H9 (cell line): ENCODE measurements around the gene CFAP77. TPM values are rescaled to one million over a fixed set of nuclear protein-coding genes. Genes with fewer than 3 reads are reported as not detected.

Source experiments
- DNase-seq: peaks from one replicate; pipeline ENCODE4 v3.0.0-alpha.2; 2017
- H2AFZ ChIP-seq: one replicate; pipeline ENCODE4 v1.6.1; 2013; ENCODE audit warnings: mild to moderate bottlenecking, low read length, control low read depth, moderate library complexity
- H2AK5ac ChIP-seq: 2 replicates; pipeline ENCODE4 v1.6.1; 2013; ENCODE audit warnings: low read length, control low read depth, mixed read lengths; ENCODE audit not compliant: insufficient read length
- H2BK120ac ChIP-seq: one replicate; pipeline ENCODE4 v1.6.1; 2013; ENCODE audit warnings: low read depth, mild to moderate bottlenecking, low read length, control low read depth, inconsistent platforms; ENCODE audit not compliant: poor library complexity, severe bottlenecking
- H2BK12ac ChIP-seq: 2 replicates; pipeline ENCODE4 v1.6.1; 2013; ENCODE audit warnings: low read length, control low read depth, mixed read lengths, low read depth; ENCODE audit not compliant: insufficient read length
- H2BK15ac ChIP-seq: 2 replicates; pipeline ENCODE4 v1.6.1; 2013; ENCODE audit warnings: low read depth, low read length, control low read depth
- H2BK20ac ChIP-seq: one replicate; pipeline ENCODE4 v1.6.1; 2013; ENCODE audit warnings: low read depth, mild to moderate bottlenecking, low read length, control low read depth, inconsistent platforms; ENCODE audit not compliant: poor library complexity, severe bottlenecking
- H2BK5ac ChIP-seq: 2 replicates; pipeline ENCODE4 v1.6.1; 2013; ENCODE audit warnings: low read length, control low read depth, mixed read lengths; ENCODE audit not compliant: insufficient read length
- H3K14ac ChIP-seq: 2 replicates; pipeline ENCODE4 v1.6.1; 2013; ENCODE audit warnings: low read length, control low read depth; ENCODE audit not compliant: insufficient read depth
- H3K18ac ChIP-seq: 2 replicates; pipeline ENCODE4 v1.6.1; 2013; ENCODE audit warnings: low read depth, mild to moderate bottlenecking, mixed read lengths, low read length, control low read depth; ENCODE audit not compliant: insufficient read length
- H3K23ac ChIP-seq: 2 replicates; pipeline ENCODE4 v1.6.1; 2013; ENCODE audit warnings: low read length, control low read depth, mixed read lengths, low read depth; ENCODE audit not compliant: insufficient read length
- H3K23me2 ChIP-seq: 2 replicates; pipeline ENCODE4 v1.6.1; 2013; ENCODE audit warnings: low read depth, mild to moderate bottlenecking, mixed read lengths, low read length, control low read depth; ENCODE audit not compliant: insufficient read length, poor library complexity, severe bottlenecking
- H3K27ac ChIP-seq: 2 replicates; pipeline ENCODE4 v1.5.1; 2013; ENCODE audit warnings: low read length, control low read depth, mixed read lengths, low read depth; ENCODE audit not compliant: insufficient read length
- H3K27me3 ChIP-seq: 2 replicates; pipeline ENCODE4 v1.6.1; 2013; ENCODE audit warnings: low read length, control low read depth, inconsistent platforms; ENCODE audit not compliant: insufficient read depth
- H3K4ac ChIP-seq: 2 replicates; pipeline ENCODE4 v1.6.1; 2013; ENCODE audit warnings: low read depth, mild to moderate bottlenecking, control low read depth, inconsistent platforms, low read length, moderate library complexity
- H3K4me1 ChIP-seq: 2 replicates; pipeline ENCODE4 v1.6.1; 2013; ENCODE audit warnings: low read length, control low read depth, inconsistent platforms; ENCODE audit not compliant: insufficient read depth
- H3K4me2 ChIP-seq: 2 replicates; pipeline ENCODE4 v1.6.1; 2013; ENCODE audit warnings: low read length, control low read depth, mixed read lengths; ENCODE audit not compliant: insufficient read length, insufficient read depth
- H3K56ac ChIP-seq: 2 replicates; pipeline ENCODE4 v1.6.1; 2013; ENCODE audit warnings: low read depth, mild to moderate bottlenecking, mixed read lengths, low read length, control low read depth; ENCODE audit not compliant: insufficient read length
- H3K79me1 ChIP-seq: 2 replicates; pipeline ENCODE4 v1.6.1; 2013; ENCODE audit warnings: low read depth, mild to moderate bottlenecking, moderate library complexity, low read length, control low read depth, inconsistent platforms; ENCODE audit not compliant: insufficient read depth, poor library complexity, severe bottlenecking
- H3K79me2 ChIP-seq: 2 replicates; pipeline ENCODE4 v1.6.1; 2013; ENCODE audit warnings: low read length, control low read depth, inconsistent platforms; ENCODE audit not compliant: insufficient read depth
- H3K9ac ChIP-seq: 2 replicates; pipeline ENCODE4 v1.6.1; 2013; ENCODE audit warnings: low read length, control low read depth, mixed read lengths; ENCODE audit not compliant: insufficient read length; ENCODE audit errors: extremely low read depth
- H3K9me3 ChIP-seq: one replicate; pipeline ENCODE4 v1.6.1; 2013; ENCODE audit warnings: low read depth, low read length, inconsistent platforms; ENCODE audit not compliant: control insufficient read depth
- H3T11ph ChIP-seq: one replicate; pipeline ENCODE4 v1.6.1; 2013; ENCODE audit warnings: mild to moderate bottlenecking, low read length, control low read depth, inconsistent platforms
- H4K20me1 ChIP-seq: one replicate; pipeline ENCODE4 v1.6.1; 2013; ENCODE audit not compliant: control insufficient read depth, insufficient read length, insufficient read depth
- H4K5ac ChIP-seq: 2 replicates; pipeline ENCODE4 v1.6.1; 2013; ENCODE audit warnings: low read depth, mild to moderate bottlenecking, mixed read lengths, low read length, control low read depth; ENCODE audit not compliant: insufficient read length
- H4K8ac ChIP-seq: replicated peaks from 2 replicates; pipeline ENCODE4 v1.6.1; 2013; ENCODE audit warnings: low read length, control low read depth, mixed read lengths, low read depth; ENCODE audit not compliant: insufficient read length
- H4K91ac ChIP-seq: 2 replicates; pipeline ENCODE4 v1.6.1; 2013; ENCODE audit warnings: low read depth, mild to moderate bottlenecking, moderate library complexity, mixed read lengths, low read length, control low read depth; ENCODE audit not compliant: insufficient read length
- H3K27ac Mint-ChIP-seq, 3 experiments: 2 replicates in 2 of 3; 3 replicates in 1 of 3; pipeline ENCODE4 v1.8.0; 2020 to 2021; ENCODE audit warnings: mixed read lengths in 3 of 3, mild to moderate bottlenecking in 1 of 3, moderate library complexity in 1 of 3
- H3K27me3 Mint-ChIP-seq: 2 replicates; pipeline ENCODE4 v1.8.0; 2021; ENCODE audit warnings: low read depth, mild to moderate bottlenecking, moderate library complexity, mixed read lengths
- H3K36me3 Mint-ChIP-seq, 3 experiments: 2 replicates in 2 of 3; 3 replicates in 1 of 3; pipeline ENCODE4 v1.8.0; 2020 to 2021; ENCODE audit warnings: low read depth in 3 of 3, mixed read lengths in 3 of 3; ENCODE audit not compliant: insufficient read depth in 1 of 3
- H3K4me1 Mint-ChIP-seq, 2 experiments: 2 replicates each; pipeline ENCODE4 v1.8.0; 2020; ENCODE audit warnings: mixed read lengths in 2 of 2
- H3K4me3 Mint-ChIP-seq, 2 experiments: 2 replicates in 1 of 2; 3 replicates in 1 of 2; pipeline ENCODE4 v1.8.0; 2020 to 2021; ENCODE audit warnings: mild to moderate bottlenecking in 2 of 2, mixed read lengths in 2 of 2, moderate library complexity in 1 of 2
- H3K9me3 Mint-ChIP-seq, 2 experiments: 2 replicates in 1 of 2; 3 replicates in 1 of 2; pipeline ENCODE4 v1.8.0; 2020; ENCODE audit warnings: mild to moderate bottlenecking in 2 of 2, mixed read lengths in 2 of 2, moderate library complexity in 1 of 2
- WGBS: extraction: QIAGEN DNeasy Blood & Tissue Kit; methylation state at CpG from one replicate; pipeline ENCODE4 v1.1.7; 2013; ENCODE audit warnings: missing lambda C conversion rate, low lambda C conversion rate, mixed read lengths; ENCODE audit not compliant: insufficient read length; ENCODE audit errors: extremely low coverage; 5-methylcytosine and 5-hydroxymethylcytosine counted together
- total RNA-seq: library from RNA; stranded (reverse); gene quantifications from 2 replicates; pipeline ENCODE4 v1.2.1, GENCODE V29; 2021
- TF ChIP-seq, protein P1 (sequence below): fragments of 200-600 bp; sonication (generic); conservative IDR thresholded peaks from 3 replicates; pipeline ENCODE4 v1.8.0; 2021; ENCODE audit warnings: antibody characterized with exemption, mild to moderate bottlenecking

CFAP77 gene
- total RNA-seq, 1 experiment from 2014 or later: 0.72 TPM

DNA sequence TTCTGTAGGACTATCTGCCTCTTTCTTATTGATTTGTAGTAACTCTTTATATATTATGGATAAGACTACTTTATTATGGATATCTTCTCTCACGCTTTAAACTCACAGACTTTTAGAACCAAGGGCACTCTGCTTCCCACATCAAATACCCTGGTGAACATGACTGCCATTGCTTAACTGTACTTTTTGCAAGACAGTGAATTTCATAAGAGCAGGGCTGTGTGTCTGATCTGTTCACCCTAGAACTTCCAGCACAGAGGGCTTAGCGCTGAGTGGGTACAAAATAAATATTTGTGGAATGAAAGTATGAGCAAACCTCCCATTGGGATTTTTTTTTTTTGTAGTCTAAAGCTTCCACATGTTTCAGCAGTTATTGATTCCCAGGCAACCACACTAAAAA lies 84.8 kb downstream of the CFAP77 start:
- Histone ChIP-seq H3K4me1 (no peaks in the 10 kb centered on the region), H3K4ac (no peak overlapping the region), H3K56ac (no peak overlapping the region), H3K27me3 (no peaks in the 10 kb centered on the region), H2BK120ac (no peak overlapping the region), H4K91ac (no peak overlapping the region), H4K5ac (no peak overlapping the region), H3K27ac (no peak overlapping the region), H3K18ac (no peak overlapping the region), H3K9ac (no peak overlapping the region), H3T11ph (no peak overlapping the region), H3K79me1 (no peaks in the 10 kb centered on the region), H2AK5ac (no peak overlapping the region), H3K23me2 (no peaks in the 10 kb centered on the region), H2BK15ac (no peak overlapping the region), H3K23ac (no peak overlapping the region), H2AFZ (no peak overlapping the region), H4K20me1 (no peaks in the 10 kb centered on the region), H3K9me3 (no peaks in the 10 kb centered on the region), H3K14ac (no peak overlapping the region), H2BK20ac (no peak overlapping the region), H3K79me2 (no peaks in the 10 kb centered on the region), H2BK5ac (no peak overlapping the region), H3K4me2 (no peak overlapping the region), H4K8ac (no peak overlapping the region), H2BK12ac (no peak overlapping the region)
- Mint-ChIP-seq H3K4me1 (peaks cover 0 to 12% of the 10 kb centered on the region in 2 experiments; a peak in 2 of 4 replicates), H3K9me3 (peaks cover 24 to 31% of the 10 kb centered on the region in 2 experiments), H3K36me3 (peaks cover 7 to 17% (median 8%) of the 10 kb centered on the region in 3 experiments; a peak in 6 of 7 replicates), H3K4me3 (no peak overlapping the region), H3K27ac (no peak overlapping the region), H3K27me3 (peaks cover 10% of the 10 kb centered on the region)
- TF ChIP-seq, protein P1, sequence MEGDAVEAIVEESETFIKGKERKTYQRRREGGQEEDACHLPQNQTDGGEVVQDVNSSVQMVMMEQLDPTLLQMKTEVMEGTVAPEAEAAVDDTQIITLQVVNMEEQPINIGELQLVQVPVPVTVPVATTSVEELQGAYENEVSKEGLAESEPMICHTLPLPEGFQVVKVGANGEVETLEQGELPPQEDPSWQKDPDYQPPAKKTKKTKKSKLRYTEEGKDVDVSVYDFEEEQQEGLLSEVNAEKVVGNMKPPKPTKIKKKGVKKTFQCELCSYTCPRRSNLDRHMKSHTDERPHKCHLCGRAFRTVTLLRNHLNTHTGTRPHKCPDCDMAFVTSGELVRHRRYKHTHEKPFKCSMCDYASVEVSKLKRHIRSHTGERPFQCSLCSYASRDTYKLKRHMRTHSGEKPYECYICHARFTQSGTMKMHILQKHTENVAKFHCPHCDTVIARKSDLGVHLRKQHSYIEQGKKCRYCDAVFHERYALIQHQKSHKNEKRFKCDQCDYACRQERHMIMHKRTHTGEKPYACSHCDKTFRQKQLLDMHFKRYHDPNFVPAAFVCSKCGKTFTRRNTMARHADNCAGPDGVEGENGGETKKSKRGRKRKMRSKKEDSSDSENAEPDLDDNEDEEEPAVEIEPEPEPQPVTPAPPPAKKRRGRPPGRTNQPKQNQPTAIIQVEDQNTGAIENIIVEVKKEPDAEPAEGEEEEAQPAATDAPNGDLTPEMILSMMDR: no peak
- no CpG with 5 or more reads among the region's 2 CpGs for WGBS
- no peak for DNase-seq
